ENCODE results near the gene TMPRSS9. TPM values are rescaled to one million over a fixed set of nuclear protein-coding genes. Genes with fewer than 3 reads are reported as not detected.

Gene TMPRSS9
- total RNA-seq, 1 experiment from 2014 or later: not detected

DNA sequence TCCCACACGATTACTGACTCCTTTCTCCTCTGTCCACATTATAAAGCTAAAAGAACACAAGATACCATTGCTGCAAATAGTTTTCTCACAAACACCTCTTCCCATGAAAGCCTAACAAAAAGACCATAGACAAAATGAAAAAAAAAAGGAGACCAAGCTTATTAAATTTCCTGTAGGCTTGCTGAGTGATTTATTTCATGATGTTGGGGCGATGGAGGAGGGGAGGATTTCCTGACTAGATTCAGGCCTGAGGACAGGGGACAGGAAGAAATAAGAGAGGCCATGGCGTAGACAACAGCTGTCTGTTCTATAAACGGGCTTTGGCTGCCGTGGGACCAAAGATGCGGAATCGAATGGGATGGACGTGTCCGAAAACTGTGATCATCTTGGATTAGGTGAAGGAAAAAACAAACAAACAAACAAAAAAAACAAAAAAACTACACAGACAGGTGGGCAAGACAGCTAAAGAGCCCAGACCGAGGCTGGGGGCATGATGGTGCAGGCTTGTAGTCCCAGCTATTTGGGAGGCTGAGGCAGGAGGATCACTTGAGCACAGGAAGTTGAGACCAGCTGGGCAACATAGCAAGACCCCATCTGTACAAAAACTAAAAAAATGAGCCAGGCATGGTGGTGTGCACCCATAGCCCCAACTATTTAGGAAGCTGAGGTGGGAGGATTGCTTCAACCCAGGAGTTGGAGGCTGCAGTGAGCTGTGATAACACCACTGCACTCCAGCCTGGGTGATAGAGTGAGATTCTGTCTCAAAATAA, 5.3 kb downstream of the TMPRSS9 start:
- H3K9me2 ChIP-seq (replicated peaks; ENCODE audit: insufficient read depth, low read length): no peaks in the 10 kb centered on the region
- no peak overlapping the region for H3K27ac ChIP-seq (ENCODE audit: low read length)
- H3K79me2 ChIP-seq (ENCODE audit: low read length): no peaks in the 10 kb centered on the region
- H2AFZ ChIP-seq (ENCODE audit: low read length): no peak overlapping the region
- H4K20me1 ChIP-seq (ENCODE audit: insufficient read depth, low read depth, low read length): no peaks in the 10 kb centered on the region
- no peaks in the 10 kb centered on the region; the same call in 1 of the 2 replicates for H3K4me1 ChIP-seq (ENCODE audit: low read length)
- no peaks in the 10 kb centered on the region for H3K9me3 ChIP-seq (ENCODE audit: low read length)
- H3K36me3 ChIP-seq (ENCODE audit: insufficient read depth, low read length): no peaks in the 10 kb centered on the region
- no peak for DNase-seq
- no peak overlapping the region for H3K9ac ChIP-seq (ENCODE audit: low read length)
- H3K4me3 ChIP-seq (ENCODE audit: low read length): no peak overlapping the region
- no peak overlapping the region for H3K4me2 ChIP-seq (ENCODE audit: low read depth, low read length, poor library complexity, severe bottlenecking)
- peaks cover 3% of the 10 kb centered on the region; the same call in 1 of the 2 replicates for H3K27me3 ChIP-seq (ENCODE audit: low read length)

DNA sequence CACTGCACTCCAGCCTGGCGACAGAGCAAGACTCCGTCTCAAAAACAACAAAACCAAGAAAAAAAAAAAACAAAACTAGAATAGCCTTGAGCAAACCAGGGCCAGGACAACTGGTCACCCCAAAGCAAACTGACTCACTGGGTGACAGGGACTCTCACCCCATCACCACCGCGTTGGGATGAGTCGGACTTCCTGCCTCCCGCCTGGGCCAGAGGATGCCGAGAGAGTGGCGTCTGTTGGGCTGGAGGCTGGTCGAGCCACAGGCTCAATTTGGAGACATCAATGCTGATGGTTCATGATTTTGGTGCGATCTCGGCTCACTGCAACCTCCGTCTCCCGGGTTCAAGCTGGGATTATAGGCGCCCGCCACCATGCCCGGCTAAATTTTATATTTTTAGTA, 11.6 kb downstream of the TMPRSS9 start:
- Histone ChIP-seq H3K27me3 (ENCODE audit: low read length) (no peaks in the 10 kb centered on the region; the same call in 1 of the 2 replicates), H3K4me1 (ENCODE audit: low read length) (no peaks in the 10 kb centered on the region; the same call in 1 of the 2 replicates), H2AFZ (ENCODE audit: low read length) (no peak overlapping the region), H3K4me2 (ENCODE audit: low read depth, low read length, poor library complexity, severe bottlenecking) (no peak overlapping the region), H3K36me3 (ENCODE audit: insufficient read depth, low read length) (no peaks in the 10 kb centered on the region), H4K20me1 (ENCODE audit: insufficient read depth, low read depth, low read length) (no peaks in the 10 kb centered on the region), H3K9me2 (replicated peaks; ENCODE audit: insufficient read depth, low read length) (no peaks in the 10 kb centered on the region), H3K9ac (ENCODE audit: low read length) (no peak overlapping the region), H3K27ac (ENCODE audit: low read length) (no peak overlapping the region), H3K79me2 (ENCODE audit: low read length) (no peaks in the 10 kb centered on the region), H3K4me3 (ENCODE audit: low read length) (no peak overlapping the region), H3K9me3 (ENCODE audit: low read length) (no peaks in the 10 kb centered on the region; the same call in 1 of the 2 replicates)
- DNase-seq: no peak

- Histone ChIP-seq H3K9me2 (replicated peaks; ENCODE audit: insufficient read depth, low read length) (no peaks in the 10 kb centered on the region), H3K27ac (ENCODE audit: low read length) (no peak overlapping the region), H3K9ac (ENCODE audit: low read length) (no peak overlapping the region), H3K4me2 (ENCODE audit: low read depth, low read length, poor library complexity, severe bottlenecking) (no peak overlapping the region), H3K79me2 (ENCODE audit: low read length) (no peaks in the 10 kb centered on the region), H3K36me3 (ENCODE audit: insufficient read depth, low read length) (no peaks in the 10 kb centered on the region), H3K4me3 (ENCODE audit: low read length) (no peak overlapping the region), H4K20me1 (ENCODE audit: insufficient read depth, low read depth, low read length) (no peaks in the 10 kb centered on the region), H3K4me1 (ENCODE audit: low read length) (no peaks in the 10 kb centered on the region; the same call in 1 of the 2 replicates), H3K27me3 (ENCODE audit: low read length) (no peaks in the 10 kb centered on the region; the same call in 1 of the 2 replicates), H2AFZ (ENCODE audit: low read length) (no peak overlapping the region), H3K9me3 (ENCODE audit: low read length) (no peaks in the 10 kb centered on the region; the same call in 1 of the 2 replicates)
- no peak for DNase-seq
These were observed 12.1 kb downstream of the TMPRSS9 start for GRCh38 chr19:2372076-2372612.

- H3K9me3 ChIP-seq (ENCODE audit: low read length): no peaks in the 10 kb centered on the region; the same call in 1 of the 2 replicates
- no peak overlapping the region for H3K27ac ChIP-seq (ENCODE audit: low read length)
- no peaks in the 10 kb centered on the region; the same call in 1 of the 2 replicates for H3K27me3 ChIP-seq (ENCODE audit: low read length)
- no peak for DNase-seq
- no peaks in the 10 kb centered on the region for H4K20me1 ChIP-seq (ENCODE audit: insufficient read depth, low read depth, low read length)
- H3K9ac ChIP-seq (ENCODE audit: low read length): no peak overlapping the region
- H2AFZ ChIP-seq (ENCODE audit: low read length): no peak overlapping the region
- H3K9me2 ChIP-seq (replicated peaks; ENCODE audit: insufficient read depth, low read length): no peaks in the 10 kb centered on the region
- H3K79me2 ChIP-seq (ENCODE audit: low read length): no peaks in the 10 kb centered on the region
- no peak overlapping the region for H3K4me3 ChIP-seq (ENCODE audit: low read length)
- H3K4me2 ChIP-seq (ENCODE audit: low read depth, low read length, poor library complexity, severe bottlenecking): no peak overlapping the region
- H3K4me1 ChIP-seq (ENCODE audit: low read length): no peaks in the 10 kb centered on the region
- no peaks in the 10 kb centered on the region for H3K36me3 ChIP-seq (ENCODE audit: insufficient read depth, low read length)
These were observed 14.7 kb downstream of the TMPRSS9 start for GRCh38 chr19:2374808-2375207.

DNA sequence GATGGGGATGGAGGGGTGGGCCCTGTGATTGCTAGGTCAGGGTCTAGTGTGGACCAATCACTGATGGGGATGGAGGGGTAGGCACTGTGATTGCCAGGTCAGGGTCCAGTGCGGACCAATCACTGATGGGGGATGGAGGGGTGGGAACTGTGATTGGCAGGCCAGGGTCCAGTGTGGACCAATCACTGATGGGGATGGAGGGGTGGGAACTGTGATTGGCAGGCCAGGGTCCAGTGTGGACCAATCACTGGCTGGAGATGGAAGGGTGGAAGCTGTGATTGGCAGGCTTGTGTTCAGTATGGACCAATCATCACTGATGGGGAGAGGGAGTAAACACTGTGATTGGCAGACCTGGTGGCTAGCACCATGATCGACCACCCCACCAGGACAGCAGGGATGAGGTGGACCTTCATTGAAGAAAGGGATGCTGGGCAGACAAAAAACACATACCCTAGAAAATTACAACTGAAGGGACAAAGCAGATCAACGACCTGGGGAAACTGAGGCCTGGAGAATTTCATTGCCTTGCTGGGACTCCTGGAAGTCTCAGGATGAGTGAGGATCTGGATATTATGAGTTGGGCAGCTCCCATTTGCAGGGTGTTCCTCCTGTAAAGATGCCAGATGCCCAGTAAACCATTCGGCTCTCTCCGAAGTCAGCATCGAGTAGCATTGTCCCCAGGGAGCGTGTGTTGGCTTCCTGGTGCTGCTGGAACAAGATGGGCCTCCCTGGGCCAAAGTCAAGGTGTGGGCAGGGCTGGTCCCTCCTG, 15.5 kb downstream of the TMPRSS9 start:
- Histone ChIP-seq H3K27me3 (ENCODE audit: low read length) (no peaks in the 10 kb centered on the region), H3K9me3 (ENCODE audit: low read length) (no peaks in the 10 kb centered on the region; the same call in 1 of the 2 replicates), H3K4me1 (ENCODE audit: low read length) (no peaks in the 10 kb centered on the region), H2AFZ (ENCODE audit: low read length) (no peak overlapping the region), H3K4me3 (ENCODE audit: low read length) (no peak overlapping the region), H3K27ac (ENCODE audit: low read length) (no peak overlapping the region), H3K4me2 (ENCODE audit: low read depth, low read length, poor library complexity, severe bottlenecking) (no peak overlapping the region), H3K9ac (ENCODE audit: low read length) (no peak overlapping the region), H4K20me1 (ENCODE audit: insufficient read depth, low read depth, low read length) (no peaks in the 10 kb centered on the region), H3K9me2 (replicated peaks; ENCODE audit: insufficient read depth, low read length) (no peaks in the 10 kb centered on the region), H3K79me2 (ENCODE audit: low read length) (no peaks in the 10 kb centered on the region), H3K36me3 (ENCODE audit: insufficient read depth, low read length) (no peaks in the 10 kb centered on the region)
- peak; percentile 80 for DNase-seq

GRCh38 chr19:2376784-2377519, 16.9 kb downstream of the TMPRSS9 start:
- H3K27ac ChIP-seq (ENCODE audit: low read length): no peak overlapping the region
- no peaks in the 10 kb centered on the region for H3K27me3 ChIP-seq (ENCODE audit: low read length)
- H3K4me1 ChIP-seq (ENCODE audit: low read length): no peaks in the 10 kb centered on the region
- H3K4me2 ChIP-seq (ENCODE audit: low read depth, low read length, poor library complexity, severe bottlenecking): no peak overlapping the region
- no peaks in the 10 kb centered on the region for H3K9me2 ChIP-seq (replicated peaks; ENCODE audit: insufficient read depth, low read length)
- no peaks in the 10 kb centered on the region for H3K36me3 ChIP-seq (ENCODE audit: insufficient read depth, low read length)
- H2AFZ ChIP-seq (ENCODE audit: low read length): no peak overlapping the region
- no peak overlapping the region for H3K9ac ChIP-seq (ENCODE audit: low read length)
- H3K4me3 ChIP-seq (ENCODE audit: low read length): no peak overlapping the region
- no peaks in the 10 kb centered on the region for H3K79me2 ChIP-seq (ENCODE audit: low read length)
- no peak for DNase-seq
- H3K9me3 ChIP-seq (ENCODE audit: low read length): no peaks in the 10 kb centered on the region; the same call in 1 of the 2 replicates
- H4K20me1 ChIP-seq (ENCODE audit: insufficient read depth, low read depth, low read length): no peaks in the 10 kb centered on the region

- Histone ChIP-seq H4K20me1 (ENCODE audit: insufficient read depth, low read depth, low read length) (no peaks in the 10 kb centered on the region), H2AFZ (ENCODE audit: low read length) (no peak overlapping the region), H3K4me2 (ENCODE audit: low read depth, low read length, poor library complexity, severe bottlenecking) (no peak overlapping the region), H3K27me3 (ENCODE audit: low read length) (no peaks in the 10 kb centered on the region), H3K9ac (ENCODE audit: low read length) (no peak overlapping the region), H3K4me3 (ENCODE audit: low read length) (no peak overlapping the region), H3K79me2 (ENCODE audit: low read length) (no peaks in the 10 kb centered on the region), H3K4me1 (ENCODE audit: low read length) (peaks cover 4% of the 10 kb centered on the region; the same call in 1 of the 2 replicates), H3K9me2 (replicated peaks; ENCODE audit: insufficient read depth, low read length) (no peaks in the 10 kb centered on the region), H3K27ac (ENCODE audit: low read length) (no peak overlapping the region), H3K9me3 (ENCODE audit: low read length) (no peaks in the 10 kb centered on the region; the same call in 1 of the 2 replicates), H3K36me3 (ENCODE audit: insufficient read depth, low read length) (no peaks in the 10 kb centered on the region)
- DNase-seq: no peak
These were observed 20.5 kb downstream of the TMPRSS9 start for GRCh38 chr19:2380567-2380966.

All from Karpas-422 (cell line).